WTC11 (cell line): Measurements from ENCODE around the gene C1orf87. TPM values are rescaled to one million over a fixed set of nuclear protein-coding genes. Genes with fewer than 3 reads are reported as not detected.

Experiments
- ATAC-seq: fragments of 200-7000 bp; cut with Tn5 transposase; 2 replicates; pipeline ENCODE4 v1.10.0; 2021; ENCODE audit warnings: mild to moderate bottlenecking, moderate library complexity
- CTCF ChIA-PET: fragments of 300-600 bp; sonication (Branson Sonifier 250); formaldehyde crosslinking; loops from one replicate; lab custom pipeline; 2021; ENCODE audit warnings: antibody characterized with exemption; lab: Charles Lee
- POLR2A ChIA-PET: fragments of 350-600 bp; sonication (Branson Sonifier 250); formaldehyde crosslinking; loops from one replicate; lab custom pipeline; 2021; ENCODE audit warnings: antibody characterized with exemption; lab: Charles Lee
- DNase-seq: peaks from one replicate; pipeline ENCODE4 v3.0.0; 2021; ENCODE audit warnings: low spot score
- H3K27ac Mint-ChIP-seq: 2 replicates; pipeline ENCODE4 v1.8.0; 2021; ENCODE audit warnings: mixed read lengths
- H3K27me3 Mint-ChIP-seq: 2 replicates; pipeline ENCODE4 v1.8.0; 2021; ENCODE audit warnings: low read depth, mild to moderate bottlenecking, moderate library complexity, mixed read lengths
- H3K36me3 Mint-ChIP-seq: 2 replicates; pipeline ENCODE4 v1.8.0; 2021; ENCODE audit warnings: mixed read lengths
- H3K4me1 Mint-ChIP-seq: 2 replicates; pipeline ENCODE4 v1.8.0; 2022; ENCODE audit warnings: mixed read lengths
- H3K4me3 Mint-ChIP-seq: 2 replicates; pipeline ENCODE4 v1.8.0; 2021; ENCODE audit warnings: mild to moderate bottlenecking, moderate library complexity, mixed read lengths
- H3K9me3 Mint-ChIP-seq: 2 replicates; pipeline ENCODE4 v1.8.0; 2021; ENCODE audit warnings: mixed read lengths
- ATF3 ChIP-seq: sonication (generic); formaldehyde crosslinking; conservative IDR thresholded peaks from 2 replicates; pipeline ENCODE4 v1.8.1; 2022; ENCODE audit warnings: mild to moderate bottlenecking, missing genetic modification reagents
- ATF6 ChIP-seq: sonication (generic); formaldehyde crosslinking; IDR thresholded peaks from 2 replicates; pipeline ENCODE4 v1.8.1; 2023; ENCODE audit warnings: mild to moderate bottlenecking, missing genetic modification reagents
- E2F5 ChIP-seq: sonication (generic); formaldehyde crosslinking; IDR thresholded peaks from 2 replicates; pipeline ENCODE4 v1.8.1; 2022; ENCODE audit warnings: mild to moderate bottlenecking, moderate library complexity, missing genetic modification reagents
- ESRRA ChIP-seq: sonication (generic); formaldehyde crosslinking; IDR thresholded peaks from 2 replicates; pipeline ENCODE4 v1.8.1; 2022; ENCODE audit warnings: mild to moderate bottlenecking, missing genetic modification reagents, borderline replicate concordance
- GTF2I ChIP-seq: fragments of 250-450 bp; sonication (Bioruptor Pico); conservative IDR thresholded peaks from 2 replicates; pipeline ENCODE4 v1.4.0; 2021; ENCODE audit warnings: mild to moderate bottlenecking
- HMGXB4 ChIP-seq: sonication (generic); formaldehyde crosslinking; IDR thresholded peaks from 2 replicates; pipeline ENCODE4 v1.8.1; 2023; ENCODE audit warnings: mild to moderate bottlenecking, moderate library complexity, missing genetic modification reagents
- NFYB ChIP-seq: sonication (generic); formaldehyde crosslinking; conservative IDR thresholded peaks from 2 replicates; pipeline ENCODE4 v1.8.0; 2022; ENCODE audit warnings: low read depth, missing genetic modification reagents
- OVOL2 ChIP-seq: fragments of 250-450 bp; sonication (Bioruptor Pico); IDR thresholded peaks from 2 replicates; pipeline ENCODE4 v1.9.0; 2021; ENCODE audit warnings: mild to moderate bottlenecking, borderline replicate concordance
- PRRX2 ChIP-seq: fragments of 250-450 bp; sonication (Bioruptor Pico); IDR thresholded peaks from 2 replicates; pipeline ENCODE4 v1.8.0; 2021; ENCODE audit warnings: mild to moderate bottlenecking
- SOX15 ChIP-seq: fragments of 250-450 bp; sonication (Bioruptor Pico); IDR thresholded peaks from 2 replicates; pipeline ENCODE4 v1.9.0; 2021; ENCODE audit warnings: mild to moderate bottlenecking
- SP1 ChIP-seq: sonication (generic); formaldehyde crosslinking; conservative IDR thresholded peaks from 2 replicates; pipeline ENCODE4 v1.8.1; 2022; ENCODE audit warnings: missing genetic modification reagents
- USF1 ChIP-seq: sonication (generic); formaldehyde crosslinking; IDR thresholded peaks from 2 replicates; pipeline ENCODE4 v1.8.0; 2022; ENCODE audit warnings: mild to moderate bottlenecking, missing genetic modification reagents
- ZNF219 ChIP-seq: sonication (generic); formaldehyde crosslinking; IDR thresholded peaks from 2 replicates; pipeline ENCODE4 v1.8.0; 2023; ENCODE audit warnings: missing genetic modification reagents, mild to moderate bottlenecking, borderline replicate concordance
- ZNF263 ChIP-seq: sonication (generic); formaldehyde crosslinking; IDR thresholded peaks from 2 replicates; pipeline ENCODE4 v1.8.1; 2022; ENCODE audit warnings: low read depth, mild to moderate bottlenecking, moderate library complexity, missing genetic modification reagents
- ZNF425 ChIP-seq: fragments of 250-450 bp; sonication (Bioruptor Pico); conservative IDR thresholded peaks from 2 replicates; pipeline ENCODE4 v1.9.0; 2021; ENCODE audit warnings: mild to moderate bottlenecking
- ZNF532 ChIP-seq: fragments of 250-450 bp; sonication (Bioruptor Pico); IDR thresholded peaks from 2 replicates; pipeline ENCODE4 v1.9.0; 2021; ENCODE audit warnings: mild to moderate bottlenecking, borderline replicate concordance
- ZNF671 ChIP-seq: fragments of 250-450 bp; sonication (Bioruptor Pico); IDR thresholded peaks from 2 replicates; pipeline ENCODE4 v1.8.0; 2021; ENCODE audit warnings: mild to moderate bottlenecking
- total RNA-seq: library from RNA; stranded (reverse); gene quantifications from 3 replicates; pipeline ENCODE4 v1.2.3, GENCODE V29; 2021

The C1orf87 gene
- total RNA-seq, 1 experiment from 2014 or later = 0.22 TPM

GRCh38 chr1:60065199-60065598 is 8.4 kb downstream of the C1orf87 start (continued):
- TF ChIP-seq ZNF532 (CRISPR knock-in tag) (no peak), ESRRA (CRISPR knock-in tag) (no peak)

- DNase-seq = no peak
- CTCF ChIA-PET = no interaction called here
- peak; percentile 55 for ATAC-seq
- Mint-ChIP-seq H3K4me3 (no peak overlapping the region), H3K27me3 (no peaks in the 10 kb centered on the region; the same call in 1 of the 2 replicates), H3K4me1 (0 out of 2 replicates have a peak, but pooled peaks cover 5% of the 10 kb centered on the region), H3K36me3 (0 out of 2 replicates have a peak, but pooled peaks cover 4% of the 10 kb centered on the region), H3K9me3 (peaks cover 7% of the 10 kb centered on the region), H3K27ac (no peak overlapping the region)
- POLR2A ChIA-PET = no interaction called here
- TF ChIP-seq HMGXB4 (CRISPR knock-in tag) = no peak
- no peak for TF ChIP-seq SP1 (CRISPR knock-in tag)
- TF ChIP-seq NFYB (CRISPR knock-in tag) = no peak
- TF ChIP-seq PRRX2 (CRISPR knock-in tag) = no peak
- TF ChIP-seq ZNF671 = no peak
- no peak for TF ChIP-seq ATF6 (CRISPR knock-in tag)
- no peak for TF ChIP-seq OVOL2 (CRISPR knock-in tag)
- TF ChIP-seq SOX15 (CRISPR knock-in tag) = no peak
- no peak for TF ChIP-seq USF1
- TF ChIP-seq ATF3 (CRISPR knock-in tag) = no peak
- no peak for TF ChIP-seq GTF2I (CRISPR knock-in tag)
- TF ChIP-seq ZNF263 (CRISPR knock-in tag) = no peak
- TF ChIP-seq ZNF219 (CRISPR knock-in tag) = no peak
- TF ChIP-seq E2F5 = no peak
- no peak for TF ChIP-seq ZNF425 (CRISPR knock-in tag)
Measured at GRCh38 chr1:60063561-60063960, 10.0 kb downstream of the C1orf87 start.
